MCF 10A (cell line): ENCODE results near the gene IL17D. TPM values are rescaled to one million over a fixed set of nuclear protein-coding genes. Genes with fewer than 3 reads are reported as not detected.
A peak's percentile ranks its signal among the peaks of the same experiment; 100 is the strongest.

Source experiments
- BruUV-seq: library from RNA; stranded (reverse); fragments of 400-500 nt; replicated peaks from 2 replicates; lab custom pipeline; 2021; lab: Mats Ljungman, UMichigan
- CTCF ChIA-PET: fragments of 300-600 bp; sonication (Branson Sonifier 250); formaldehyde crosslinking; extraction: SDS; loops from one replicate; lab custom pipeline; 2021; ENCODE audit warnings: antibody characterized with exemption, inconsistent platforms; lab: Yijun Ruan, JAX
- POLR2A ChIA-PET: fragments of 300-600, 350-650 bp; sonication (Branson Sonifier 250); formaldehyde crosslinking; extraction: SDS; loops from one replicate; lab custom pipeline; 2020; ENCODE audit warnings: antibody characterized with exemption, inconsistent platforms; lab: Yijun Ruan, JAX
- DNase-seq: peaks from one replicate; pipeline ENCODE4 v3.0.0-alpha.2; 2018; ENCODE audit not compliant: unreplicated experiment
- H3K27ac Mint-ChIP-seq: one replicate; pipeline ENCODE4 v1.8.0; 2022; ENCODE audit warnings: mild to moderate bottlenecking, low read depth, mixed read lengths; ENCODE audit not compliant: unreplicated experiment
- H3K27me3 Mint-ChIP-seq: one replicate; pipeline ENCODE4 v1.8.0; 2022; ENCODE audit warnings: mixed read lengths; ENCODE audit not compliant: insufficient read depth, unreplicated experiment
- H3K36me3 Mint-ChIP-seq: one replicate; pipeline ENCODE4 v1.8.0; 2022; ENCODE audit warnings: mild to moderate bottlenecking, moderate library complexity, mixed read lengths; ENCODE audit not compliant: insufficient read depth, unreplicated experiment
- H3K4me1 Mint-ChIP-seq: one replicate; pipeline ENCODE4 v1.8.0; 2022; ENCODE audit warnings: mixed read lengths; ENCODE audit not compliant: insufficient read depth, unreplicated experiment
- H3K4me3 Mint-ChIP-seq: one replicate; pipeline ENCODE4 v1.8.0; 2022; ENCODE audit warnings: mild to moderate bottlenecking, moderate library complexity, mixed read lengths; ENCODE audit not compliant: unreplicated experiment
- H3K9me3 Mint-ChIP-seq: one replicate; pipeline ENCODE4 v1.8.0; 2022; ENCODE audit warnings: mixed read lengths; ENCODE audit not compliant: unreplicated experiment
- intact Hi-C: fragments of 100-400 bp; cut with micrococcal nuclease; formaldehyde crosslinking; loops from 2 replicates; pipeline ENCODE4 v1.14.1; 2022
- total RNA-seq: library from RNA; stranded (reverse); gene quantifications from 2 replicates; pipeline ENCODE4 v1.2.3, GENCODE V29; 2022
- TF ChIP-seq, protein P1 (sequence below): fragments of 200-600 bp; IDR thresholded peaks from one replicate; pipeline ENCODE4 v1.8.0; 2022; ENCODE audit warnings: antibody characterized with exemption, mild to moderate bottlenecking; ENCODE audit not compliant: unreplicated experiment

The IL17D gene
- total RNA-seq, 1 experiment from 2014 or later, result 0.54 TPM

DNA sequence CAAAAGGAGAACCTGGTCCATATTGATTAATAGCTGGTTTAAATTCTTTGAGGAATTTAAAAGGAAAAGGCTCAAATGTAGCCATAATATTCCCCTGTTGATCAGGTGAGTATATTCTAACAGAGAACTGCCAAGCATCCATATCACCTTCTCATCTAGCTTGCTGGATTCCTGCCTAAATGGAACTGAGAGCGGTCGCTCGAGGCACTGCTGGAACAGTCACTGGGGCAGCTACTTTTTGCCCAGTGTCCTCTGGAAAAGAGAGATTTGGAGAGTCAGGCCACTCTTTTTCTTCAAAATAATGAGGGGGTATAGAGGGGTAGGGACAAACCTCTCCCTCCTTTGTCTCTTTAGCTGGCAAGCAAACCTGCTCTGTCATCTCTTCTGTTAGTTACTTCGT lies 19.5 kb upstream of the IL17D start:
- H3K36me3 Mint-ChIP-seq, result no peaks in the 10 kb centered on the region
- no peaks in the 10 kb centered on the region for H3K27me3 Mint-ChIP-seq
- POLR2A ChIA-PET, result interaction anchor here (0.7 kb wide), 1 partner anchor 26 kb away, joined by 3 read pairs; no protein-coding TSS in a partner anchor
- intact Hi-C loops, result no loop called here
- no TSS peak for BruUV-seq
- no peak overlapping the region for H3K27ac Mint-ChIP-seq
- DNase-seq, result no peak
- H3K4me3 Mint-ChIP-seq, result no peak overlapping the region
- CTCF ChIA-PET, result interaction anchor here (0.8 to 1.3 kb wide), 2 partner anchors 18 to 189 kb away, joined by 3 to 5 read pairs; no protein-coding TSS in a partner anchor
- H3K9me3 Mint-ChIP-seq, result no peaks in the 10 kb centered on the region
- TF ChIP-seq, protein P1, sequence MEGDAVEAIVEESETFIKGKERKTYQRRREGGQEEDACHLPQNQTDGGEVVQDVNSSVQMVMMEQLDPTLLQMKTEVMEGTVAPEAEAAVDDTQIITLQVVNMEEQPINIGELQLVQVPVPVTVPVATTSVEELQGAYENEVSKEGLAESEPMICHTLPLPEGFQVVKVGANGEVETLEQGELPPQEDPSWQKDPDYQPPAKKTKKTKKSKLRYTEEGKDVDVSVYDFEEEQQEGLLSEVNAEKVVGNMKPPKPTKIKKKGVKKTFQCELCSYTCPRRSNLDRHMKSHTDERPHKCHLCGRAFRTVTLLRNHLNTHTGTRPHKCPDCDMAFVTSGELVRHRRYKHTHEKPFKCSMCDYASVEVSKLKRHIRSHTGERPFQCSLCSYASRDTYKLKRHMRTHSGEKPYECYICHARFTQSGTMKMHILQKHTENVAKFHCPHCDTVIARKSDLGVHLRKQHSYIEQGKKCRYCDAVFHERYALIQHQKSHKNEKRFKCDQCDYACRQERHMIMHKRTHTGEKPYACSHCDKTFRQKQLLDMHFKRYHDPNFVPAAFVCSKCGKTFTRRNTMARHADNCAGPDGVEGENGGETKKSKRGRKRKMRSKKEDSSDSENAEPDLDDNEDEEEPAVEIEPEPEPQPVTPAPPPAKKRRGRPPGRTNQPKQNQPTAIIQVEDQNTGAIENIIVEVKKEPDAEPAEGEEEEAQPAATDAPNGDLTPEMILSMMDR, result no peak
- no peaks in the 10 kb centered on the region for H3K4me1 Mint-ChIP-seq

DNA sequence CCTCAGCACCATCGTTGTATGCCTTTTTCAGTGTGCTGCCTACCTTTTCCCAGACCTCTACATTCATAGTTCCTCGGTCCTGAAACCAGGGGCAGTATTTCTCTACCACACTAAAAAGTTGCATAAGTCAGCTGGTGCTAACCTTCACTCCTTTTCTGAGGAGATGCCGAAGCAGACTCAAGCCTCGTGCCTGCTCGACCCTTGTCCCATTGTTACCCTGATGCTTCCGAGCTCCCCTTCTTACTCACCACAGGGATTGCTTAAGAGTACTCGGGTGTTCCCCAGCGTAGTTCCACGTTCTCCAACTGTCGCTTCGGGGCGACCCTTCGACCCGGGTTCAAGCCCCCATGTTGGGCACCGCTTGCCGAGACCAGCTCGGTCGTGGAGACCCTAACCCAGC lies 19.0 kb upstream of the IL17D start:
- H3K9me3 Mint-ChIP-seq, result no peaks in the 10 kb centered on the region
- POLR2A ChIA-PET, result interaction anchor here (0.7 kb wide), 1 partner anchor 26 kb away, joined by 3 read pairs; no protein-coding TSS in a partner anchor
- DNase-seq, result peak; percentile 60
- H3K27ac Mint-ChIP-seq, result no peak overlapping the region
- TF ChIP-seq, protein P1, result no peak
- BruUV-seq, result no TSS peak
- intact Hi-C loops, result no loop called here
- no peaks in the 10 kb centered on the region for H3K36me3 Mint-ChIP-seq
- no peak overlapping the region for H3K4me3 Mint-ChIP-seq
- no peaks in the 10 kb centered on the region for H3K27me3 Mint-ChIP-seq
- CTCF ChIA-PET, result interaction anchor here (1.3 kb wide), 1 partner anchor 190 kb away, joined by 5 read pairs; no protein-coding TSS in a partner anchor
- no peaks in the 10 kb centered on the region for H3K4me1 Mint-ChIP-seq

DNA sequence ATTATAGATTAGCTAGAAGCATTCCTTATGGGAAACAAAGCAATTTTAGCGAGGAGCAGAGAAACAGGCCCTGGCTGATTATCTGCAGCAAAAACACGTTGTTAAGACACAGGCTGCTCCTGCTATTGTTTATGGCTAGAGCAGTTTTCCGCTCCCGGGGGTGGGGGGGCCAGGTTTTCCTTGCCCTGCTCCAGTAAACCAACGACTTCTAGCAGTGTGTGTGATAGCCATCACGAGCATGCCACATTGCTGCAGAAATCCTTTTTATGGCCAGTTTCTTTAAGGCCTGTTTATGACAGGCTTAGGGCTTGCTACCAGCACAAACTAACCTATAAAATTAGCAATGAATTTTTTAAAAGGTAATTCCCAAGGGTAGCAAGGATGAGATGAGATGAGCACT lies 18.4 kb upstream of the IL17D start:
- intact Hi-C loops, result no loop called here
- TF ChIP-seq, protein P1, result no peak
- H3K27me3 Mint-ChIP-seq, result no peaks in the 10 kb centered on the region
- H3K36me3 Mint-ChIP-seq, result no peaks in the 10 kb centered on the region
- BruUV-seq, result no TSS peak
- POLR2A ChIA-PET, result no interaction called here
- DNase-seq, result no peak
- no peaks in the 10 kb centered on the region for H3K9me3 Mint-ChIP-seq
- no peak overlapping the region for H3K4me3 Mint-ChIP-seq
- CTCF ChIA-PET, result no interaction called here
- H3K4me1 Mint-ChIP-seq, result no peaks in the 10 kb centered on the region
- H3K27ac Mint-ChIP-seq, result no peak overlapping the region

DNA sequence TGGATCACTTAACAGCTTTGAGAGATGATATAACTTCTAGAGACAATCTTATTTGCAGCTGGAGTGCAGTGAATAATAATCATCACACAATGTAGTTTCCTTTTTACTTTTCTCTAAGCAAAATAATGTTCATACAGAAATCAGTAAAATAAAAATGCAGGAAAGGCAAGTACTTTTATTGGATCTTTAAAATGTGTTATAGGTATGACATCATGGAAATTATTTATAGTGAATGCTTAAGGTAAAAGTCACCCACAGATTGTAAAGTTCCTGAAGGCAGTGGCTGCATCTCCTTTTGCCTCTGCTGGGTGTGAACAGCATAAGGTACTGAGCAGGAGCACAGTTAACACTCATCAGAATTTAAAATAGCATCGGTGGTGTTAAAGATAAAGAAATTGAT lies 17.3 kb upstream of the IL17D start:
- ChIA-PET CTCF (interaction anchor here (0.6 kb wide), 1 partner anchor 791 kb away, joined by 3 read pairs; no protein-coding TSS in a partner anchor), POLR2A (no interaction called here)
- intact Hi-C loops, result no loop called here
- no TSS peak for BruUV-seq
- no peak overlapping the region for H3K4me3 Mint-ChIP-seq
- H3K9me3 Mint-ChIP-seq, result no peaks in the 10 kb centered on the region
- no peaks in the 10 kb centered on the region for H3K27me3 Mint-ChIP-seq
- TF ChIP-seq, protein P1, result no peak
- no peak overlapping the region for H3K27ac Mint-ChIP-seq
- peaks cover 6% of the 10 kb centered on the region for H3K36me3 Mint-ChIP-seq
- no peaks in the 10 kb centered on the region for H3K4me1 Mint-ChIP-seq
- DNase-seq, result no peak
